Esophagus muscularis mucosa (tissue), 3 donors: ENCODE measurements around the gene AIF1L.

Source experiments
- CTCF ChIP-seq, 3 experiments: fragments of 200-600 bp in 2 of 3; fragments of 450-650 bp in 1 of 3; sonication (generic) in 2 of 3; IDR thresholded peaks; one replicate each; pipeline ENCODE4 v1.5.1; 2017 to 2019; ENCODE audit warnings: antibody characterized with exemption in 3 of 3, mild to moderate bottlenecking in 2 of 3, moderate library complexity in 1 of 3
- POLR2A ChIP-seq: fragments of 450-650 bp; IDR thresholded peaks from one replicate; pipeline ENCODE4 v1.6.1; 2017; ENCODE audit warnings: antibody characterized with exemption, moderate library complexity, mild to moderate bottlenecking, low read depth

- TF ChIP-seq POLR2A (no peak), CTCF (IDR thresholded peaks at IDR 0.05) (no peak)
Observed at GRCh38 chr9:131112374-131113154, 16.2 kb downstream of the AIF1L start.
